Endodermal cell (in vitro differentiated cells): ENCODE results near the gene LRMDA. TPM values are rescaled to one million over a fixed set of nuclear protein-coding genes. Genes with fewer than 3 reads are reported as not detected.

ENCODE experiments used
- DNase-seq: peaks from one replicate; pipeline ENCODE4 v3.0.0-alpha.2; 2017
- H3K27ac ChIP-seq: 2 replicates; pipeline ENCODE4 v1.5.1; 2013; ENCODE audit warnings: mild to moderate bottlenecking, low read depth, low read length, moderate library complexity
- H3K27me3 ChIP-seq: 2 replicates; pipeline ENCODE4 v1.6.1; 2013; ENCODE audit warnings: mild to moderate bottlenecking, low read length, moderate library complexity; ENCODE audit not compliant: insufficient read depth, control insufficient read depth, poor library complexity, severe bottlenecking
- H3K36me3 ChIP-seq: 2 replicates; pipeline ENCODE4 v1.7.0; 2013; ENCODE audit warnings: mild to moderate bottlenecking, low read length, moderate library complexity; ENCODE audit not compliant: control insufficient read depth, insufficient read depth
- H3K4me1 ChIP-seq: one replicate; pipeline ENCODE4 v1.7.0; 2013; ENCODE audit warnings: low read length; ENCODE audit not compliant: control insufficient read depth, insufficient read depth
- H3K4me3 ChIP-seq: 2 replicates; pipeline ENCODE4 v1.5.1; 2013; ENCODE audit warnings: mild to moderate bottlenecking, low read length, moderate library complexity
- H3K9ac ChIP-seq: 2 replicates; pipeline ENCODE4 v1.6.1; 2013; ENCODE audit warnings: mild to moderate bottlenecking, low read length, moderate library complexity; ENCODE audit not compliant: poor library complexity, severe bottlenecking; ENCODE audit errors: extremely low read depth
- H3K9me3 ChIP-seq: 2 replicates; pipeline ENCODE4 v1.6.1; 2013; ENCODE audit warnings: mild to moderate bottlenecking, low read length, moderate library complexity; ENCODE audit not compliant: control insufficient read depth
- H3K27ac Mint-ChIP-seq: 2 replicates; pipeline ENCODE4 v1.8.0; 2020; ENCODE audit warnings: mixed read lengths
- H3K27me3 Mint-ChIP-seq: 2 replicates; pipeline ENCODE4 v1.8.0; 2021; ENCODE audit warnings: mild to moderate bottlenecking, mixed read lengths; ENCODE audit not compliant: insufficient read depth
- H3K36me3 Mint-ChIP-seq: 2 replicates; pipeline ENCODE4 v1.8.0; 2020; ENCODE audit warnings: low read depth, mixed read lengths
- H3K4me1 Mint-ChIP-seq: 2 replicates; pipeline ENCODE4 v1.8.0; 2020; ENCODE audit warnings: mixed read lengths
- H3K4me3 Mint-ChIP-seq: 2 replicates; pipeline ENCODE4 v1.8.0; 2020; ENCODE audit warnings: mild to moderate bottlenecking, moderate library complexity, mixed read lengths
- H3K9me3 Mint-ChIP-seq: 2 replicates; pipeline ENCODE4 v1.8.0; 2020; ENCODE audit warnings: mild to moderate bottlenecking, mixed read lengths
- CTCF ChIP-seq: fragments of 200-600 bp; sonication (generic); conservative IDR thresholded peaks from 2 replicates; pipeline ENCODE4 v1.5.0; 2021; ENCODE audit warnings: antibody characterized with exemption, mild to moderate bottlenecking
- WGBS, 2 experiments: methylation state at CpG; one replicate each; pipeline versions ENCODE4 v1.1.5 to v1.1.7; 2013; ENCODE audit warnings: missing lambda C conversion rate in 2 of 2, mixed read lengths in 1 of 2; ENCODE audit not compliant: insufficient coverage in 1 of 2, insufficient read length in 1 of 2; 5-methylcytosine and 5-hydroxymethylcytosine counted together
- total RNA-seq, 2 donors: library from RNA; stranded (reverse); fragmentation: NEBNext Ultra II Directional in 1 of 2; extraction: Animal tissue kit (Norgen Biotek cat#: 25700) in 1 of 2; gene quantifications; 2 replicates in 1 of 2; 3 replicates in 1 of 2; pipeline ENCODE4 v1.2.1, GENCODE V29; 2021

LRMDA gene
- total RNA-seq, 2 donors from 2014 or later: 1.7 to 5.1 TPM

GRCh38 chr10:75652146-75652740 is 220.8 kb downstream of the LRMDA start:
- Histone ChIP-seq H3K27ac (no peak overlapping the region), H3K9me3 (no peaks in the 10 kb centered on the region), H3K4me3 (no peak overlapping the region), H3K36me3 (no peaks in the 10 kb centered on the region), H3K27me3 (peaks cover 47% of the 10 kb centered on the region), H3K4me1 (no peaks in the 10 kb centered on the region), H3K9ac (no peak overlapping the region)
- Mint-ChIP-seq H3K9me3 (no peaks in the 10 kb centered on the region), H3K4me1 (no peaks in the 10 kb centered on the region), H3K36me3 (no peaks in the 10 kb centered on the region), H3K4me3 (no peak overlapping the region), H3K27ac (no peak overlapping the region), H3K27me3 (peaks cover 23% of the 10 kb centered on the region)
- TF ChIP-seq CTCF: no peak
- 94 to 100% methylated on average over 1 to 5 of the region's 5 CpGs for WGBS, 2 experiments
- DNase-seq: no peak

GRCh38 chr10:75653761-75654160 is 222.3 kb downstream of the LRMDA start:
- Mint-ChIP-seq H3K36me3 (no peaks in the 10 kb centered on the region), H3K27ac (no peak overlapping the region), H3K4me1 (no peaks in the 10 kb centered on the region), H3K27me3 (peaks cover 18% of the 10 kb centered on the region), H3K9me3 (no peaks in the 10 kb centered on the region), H3K4me3 (no peak overlapping the region)
- peaks cover 31% of the 10 kb centered on the region for H3K27me3 ChIP-seq
- no peak for DNase-seq
- WGBS, 2 experiments: 81 to 93% methylated on average over 8 of the region's 8 CpGs
- no peak overlapping the region for H3K27ac ChIP-seq
- no peaks in the 10 kb centered on the region for H3K4me1 ChIP-seq
- no peaks in the 10 kb centered on the region for H3K9me3 ChIP-seq
- no peaks in the 10 kb centered on the region for H3K36me3 ChIP-seq
- H3K4me3 ChIP-seq: no peak overlapping the region
- TF ChIP-seq CTCF: no peak
- H3K9ac ChIP-seq: no peak overlapping the region

GRCh38 chr10:75654171-75654771 is 222.8 kb downstream of the LRMDA start:
- H3K4me1 ChIP-seq: no peaks in the 10 kb centered on the region
- H3K27ac ChIP-seq: no peak overlapping the region
- H3K36me3 Mint-ChIP-seq: no peaks in the 10 kb centered on the region
- no peak overlapping the region for H3K4me3 ChIP-seq
- DNase-seq: no peak
- H3K27ac Mint-ChIP-seq: no peak overlapping the region
- H3K27me3 Mint-ChIP-seq: peaks cover 13% of the 10 kb centered on the region
- H3K9me3 ChIP-seq: no peaks in the 10 kb centered on the region
- no peak for TF ChIP-seq CTCF
- H3K27me3 ChIP-seq: peaks cover 26% of the 10 kb centered on the region
- H3K9me3 Mint-ChIP-seq: no peaks in the 10 kb centered on the region
- H3K4me1 Mint-ChIP-seq: no peaks in the 10 kb centered on the region
- H3K36me3 ChIP-seq: no peaks in the 10 kb centered on the region
- WGBS, 2 experiments: 100% methylated on average over 1 of the region's 1 CpG
- H3K4me3 Mint-ChIP-seq: no peak overlapping the region
- no peak overlapping the region for H3K9ac ChIP-seq
